A549 (cell line): ENCODE data around the gene HMGB2.

ENCODE experiments used
- CEBPB ChIP-seq, 2 experiments: fragments of >200 bp in 1 of 2; sonication (Bioruptor Twin) in 1 of 2; formaldehyde crosslinking in 1 of 2; IDR thresholded peaks; 2 replicates each; pipeline ENCODE4 v1.6.1; 2012 to 2016
- EHMT2 ChIP-seq: fragments of 200-600 bp; sonication (generic); IDR thresholded peaks from 2 replicates; pipeline ENCODE4 v1.6.1; 2016; ENCODE audit warnings: antibody characterized with exemption, low read depth, mild to moderate bottlenecking, moderate library complexity
- FOSL2 ChIP-seq, 2 experiments: fragments of 450-650 bp in 1 of 2; fragments of >200 bp in 1 of 2; sonication (Bioruptor Twin) in 1 of 2; formaldehyde crosslinking; IDR thresholded peaks; 2 replicates each; pipeline versions ENCODE4 v1.5.0 to v1.6.1; 2016 to 2020; ENCODE audit warnings: mild to moderate bottlenecking in 1 of 2, moderate library complexity in 1 of 2
- KDM1A ChIP-seq: fragments of 200-600 bp; sonication (generic); IDR thresholded peaks from 2 replicates; pipeline ENCODE4 v1.6.1; 2016; ENCODE audit warnings: low read depth, mild to moderate bottlenecking
- MAZ ChIP-seq: fragments of 150-350 bp; IDR thresholded peaks from 2 replicates; pipeline ENCODE4 v1.6.1; 2014; ENCODE audit warnings: antibody characterized with exemption, low read depth, low read length, borderline replicate concordance
- POLR2A ChIP-seq: IDR thresholded peaks from 2 replicates; pipeline ENCODE4 v1.6.1; 2012; ENCODE audit warnings: mild to moderate bottlenecking, low read length
- RAD21 ChIP-seq, 2 experiments: fragments of >200 bp in 1 of 2; sonication (Bioruptor Twin) in 1 of 2; formaldehyde crosslinking in 1 of 2; IDR thresholded peaks in 1 of 2; conservative IDR thresholded peaks in 1 of 2; 2 replicates in 1 of 2; 3 replicates in 1 of 2; pipeline ENCODE4 v1.6.1; 2012 to 2018; ENCODE audit warnings: inconsistent platforms in 1 of 2
- RCOR1 ChIP-seq: fragments of 150-350 bp; IDR thresholded peaks from 2 replicates; pipeline ENCODE4 v1.6.1; 2014; ENCODE audit warnings: antibody characterized with exemption, low read length, low read depth
- SMC3 ChIP-seq: fragments of >200 bp; sonication (Bioruptor Twin); formaldehyde crosslinking; IDR thresholded peaks from 3 replicates; pipeline ENCODE4 v1.6.1; 2018; ENCODE audit warnings: inconsistent platforms
- SREBF2 ChIP-seq: fragments of 450-650 bp; IDR thresholded peaks from 2 replicates; pipeline ENCODE4 v1.6.1; 2014; ENCODE audit warnings: mild to moderate bottlenecking, moderate library complexity
- TF ChIP-seq, protein P1 (sequence below): fragments of 150-350 bp; IDR thresholded peaks from 2 replicates; pipeline ENCODE4 v1.6.1; 2014; ENCODE audit warnings: low read depth, mild to moderate bottlenecking, low read length
- TF ChIP-seq, protein P2 (sequence below): fragments of >200 bp; sonication (Bioruptor Twin); formaldehyde crosslinking; IDR thresholded peaks from 3 replicates; pipeline ENCODE4 v1.5.1; 2016

DNA sequence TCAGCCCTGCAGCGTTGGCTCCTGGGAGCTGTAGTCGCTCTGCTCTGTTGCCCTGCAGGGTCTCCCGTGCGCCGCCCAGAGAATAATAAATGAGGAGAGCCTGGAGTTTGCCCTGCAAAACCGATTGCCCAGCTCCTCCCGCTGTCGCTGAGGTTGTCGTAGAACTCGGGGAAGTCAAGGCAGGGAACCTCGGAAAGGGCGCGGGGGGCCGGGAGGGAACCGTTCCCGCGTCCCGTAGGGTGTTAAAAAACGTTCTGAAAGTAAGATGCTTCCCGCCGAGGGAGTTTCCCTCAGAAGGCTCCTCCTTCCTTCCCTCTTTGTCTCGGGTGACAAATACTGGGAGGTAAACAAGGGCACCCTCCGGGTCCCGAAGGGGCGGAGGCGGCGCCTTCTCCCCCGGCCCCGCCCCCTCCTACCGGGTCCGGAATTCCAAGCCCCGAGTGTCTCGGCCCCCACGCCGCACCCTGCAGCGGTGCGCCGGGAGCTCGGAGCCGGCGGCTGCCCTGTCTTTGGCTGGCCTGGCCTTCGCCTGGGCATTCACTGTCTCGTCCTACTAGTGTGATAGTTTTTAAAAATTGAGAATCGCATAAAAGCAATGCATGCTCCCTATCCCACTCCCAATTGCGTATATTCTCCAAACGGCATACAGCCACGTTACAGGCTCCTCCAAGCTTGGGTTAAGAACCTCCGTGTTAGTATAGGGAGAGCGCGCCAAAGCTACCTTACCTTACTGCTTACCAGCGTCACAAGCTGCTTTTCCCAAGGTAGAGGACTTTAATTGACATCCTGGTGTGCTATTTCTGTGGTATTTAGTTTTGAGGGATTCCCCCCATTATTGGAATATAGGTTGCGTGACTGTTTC is 964 bp upstream of the HMGB2 start:
- TF ChIP-seq RCOR1: no peak
- peak; percentile 51 for TF ChIP-seq POLR2A
- 0 out of 2 replicates have a peak, but pooled peaks have one; percentile 20 for TF ChIP-seq MAZ
- TF ChIP-seq, protein P1, sequence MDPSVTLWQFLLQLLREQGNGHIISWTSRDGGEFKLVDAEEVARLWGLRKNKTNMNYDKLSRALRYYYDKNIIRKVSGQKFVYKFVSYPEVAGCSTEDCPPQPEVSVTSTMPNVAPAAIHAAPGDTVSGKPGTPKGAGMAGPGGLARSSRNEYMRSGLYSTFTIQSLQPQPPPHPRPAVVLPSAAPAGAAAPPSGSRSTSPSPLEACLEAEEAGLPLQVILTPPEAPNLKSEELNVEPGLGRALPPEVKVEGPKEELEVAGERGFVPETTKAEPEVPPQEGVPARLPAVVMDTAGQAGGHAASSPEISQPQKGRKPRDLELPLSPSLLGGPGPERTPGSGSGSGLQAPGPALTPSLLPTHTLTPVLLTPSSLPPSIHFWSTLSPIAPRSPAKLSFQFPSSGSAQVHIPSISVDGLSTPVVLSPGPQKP: no peak
- TF ChIP-seq CEBPB (IDR thresholded peaks at IDR 0.05): no peak
- TF ChIP-seq, protein P2, sequence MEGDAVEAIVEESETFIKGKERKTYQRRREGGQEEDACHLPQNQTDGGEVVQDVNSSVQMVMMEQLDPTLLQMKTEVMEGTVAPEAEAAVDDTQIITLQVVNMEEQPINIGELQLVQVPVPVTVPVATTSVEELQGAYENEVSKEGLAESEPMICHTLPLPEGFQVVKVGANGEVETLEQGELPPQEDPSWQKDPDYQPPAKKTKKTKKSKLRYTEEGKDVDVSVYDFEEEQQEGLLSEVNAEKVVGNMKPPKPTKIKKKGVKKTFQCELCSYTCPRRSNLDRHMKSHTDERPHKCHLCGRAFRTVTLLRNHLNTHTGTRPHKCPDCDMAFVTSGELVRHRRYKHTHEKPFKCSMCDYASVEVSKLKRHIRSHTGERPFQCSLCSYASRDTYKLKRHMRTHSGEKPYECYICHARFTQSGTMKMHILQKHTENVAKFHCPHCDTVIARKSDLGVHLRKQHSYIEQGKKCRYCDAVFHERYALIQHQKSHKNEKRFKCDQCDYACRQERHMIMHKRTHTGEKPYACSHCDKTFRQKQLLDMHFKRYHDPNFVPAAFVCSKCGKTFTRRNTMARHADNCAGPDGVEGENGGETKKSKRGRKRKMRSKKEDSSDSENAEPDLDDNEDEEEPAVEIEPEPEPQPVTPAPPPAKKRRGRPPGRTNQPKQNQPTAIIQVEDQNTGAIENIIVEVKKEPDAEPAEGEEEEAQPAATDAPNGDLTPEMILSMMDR: no peak
- no peak for TF ChIP-seq EHMT2
- TF ChIP-seq KDM1A: no peak
- no peak for TF ChIP-seq SREBF2
- TF ChIP-seq RAD21 (conservative IDR thresholded peaks at IDR 0.05 in 1 of 2, IDR thresholded peaks at IDR 0.05 in 1 of 2): no peak
- TF ChIP-seq FOSL2 (IDR thresholded peaks at IDR 0.05): no peak
- TF ChIP-seq FOSL2 (CRISPR knock-in tag; IDR thresholded peaks at IDR 0.05): no peak
- no peak for TF ChIP-seq SMC3
